DOHH2 (cell line): ENCODE results near the gene KIF5C.

ENCODE experiments used
- H3F3A ChIP-seq: fragments of 200-600 bp; sonication (generic), shearing (Covaris generic); 2 replicates; pipeline ENCODE4 v1.6.0; 2016; ENCODE audit warnings: antibody characterized with exemption, mild to moderate bottlenecking; ENCODE audit not compliant: control insufficient read depth, insufficient read depth
- H3K27ac ChIP-seq: fragments of 200-600 bp; sonication (generic); 2 replicates; pipeline ENCODE4 v1.5.1; 2014; ENCODE audit warnings: low read depth, mild to moderate bottlenecking, low read length, moderate library complexity
- H3K27me3 ChIP-seq: fragments of 200-600 bp; sonication (generic); 2 replicates; pipeline ENCODE4 v1.6.1; 2014; ENCODE audit warnings: mild to moderate bottlenecking, low read length, mixed read lengths; ENCODE audit not compliant: control insufficient read depth
- H3K36me3 ChIP-seq: fragments of 200-600 bp; sonication (generic); 2 replicates; pipeline ENCODE4 v1.6.1; 2014; ENCODE audit warnings: mild to moderate bottlenecking, low read length, moderate library complexity, mixed read lengths; ENCODE audit not compliant: control insufficient read depth
- H3K4me1 ChIP-seq: fragments of 200-600 bp; sonication (generic); 2 replicates; pipeline ENCODE4 v1.6.1; 2014; ENCODE audit warnings: mild to moderate bottlenecking, low read length, mixed read lengths; ENCODE audit not compliant: control insufficient read depth
- H3K4me2 ChIP-seq: fragments of 200-600 bp; sonication (generic); 2 replicates; pipeline ENCODE4 v1.6.0; 2014; ENCODE audit warnings: mild to moderate bottlenecking, low read length, moderate library complexity
- H3K4me3 ChIP-seq: fragments of 200-600 bp; sonication (generic); 2 replicates; pipeline ENCODE4 v1.5.1; 2014; ENCODE audit warnings: mild to moderate bottlenecking, low read length, mixed read lengths
- H3K79me2 ChIP-seq: fragments of 200-600 bp; sonication (generic); 2 replicates; pipeline ENCODE4 v1.6.1; 2014; ENCODE audit warnings: mild to moderate bottlenecking, low read length, mixed read lengths; ENCODE audit not compliant: control insufficient read depth
- H3K9me2 ChIP-seq: fragments of 200-600 bp; sonication (generic); replicated peaks from 2 replicates; pipeline ENCODE4 v1.6.1; 2014; ENCODE audit warnings: mild to moderate bottlenecking, low read length, mixed read lengths; ENCODE audit not compliant: control insufficient read depth
- H3K9me3 ChIP-seq: fragments of 200-600 bp; sonication (generic); 2 replicates; pipeline ENCODE4 v1.6.1; 2014; ENCODE audit warnings: antibody characterized with exemption, low read length, mixed read lengths; ENCODE audit not compliant: control insufficient read depth, insufficient read depth
- H4K20me1 ChIP-seq: fragments of 200-600 bp; sonication (generic); 2 replicates; pipeline ENCODE4 v1.6.0; 2014; ENCODE audit warnings: low read depth, mild to moderate bottlenecking, antibody characterized with exemption, low read length, moderate library complexity; ENCODE audit not compliant: control insufficient read depth, insufficient read depth
- EZH2phosphoT487 ChIP-seq: fragments of 200-600 bp; sonication (generic); IDR thresholded peaks from 2 replicates; pipeline ENCODE4 v1.6.1; 2017; ENCODE audit warnings: borderline replicate concordance, mild to moderate bottlenecking, antibody characterized with exemption, low read length, moderate library complexity, mixed read lengths
- TF ChIP-seq, protein P1 (sequence below): fragments of 200-600 bp; sonication (generic); IDR thresholded peaks from one replicate; pipeline ENCODE4 v1.5.1; 2014; ENCODE audit warnings: antibody characterized with exemption, mild to moderate bottlenecking, low read depth, low read length; ENCODE audit not compliant: poor library complexity, severe bottlenecking

Gene KIF5C

DNA sequence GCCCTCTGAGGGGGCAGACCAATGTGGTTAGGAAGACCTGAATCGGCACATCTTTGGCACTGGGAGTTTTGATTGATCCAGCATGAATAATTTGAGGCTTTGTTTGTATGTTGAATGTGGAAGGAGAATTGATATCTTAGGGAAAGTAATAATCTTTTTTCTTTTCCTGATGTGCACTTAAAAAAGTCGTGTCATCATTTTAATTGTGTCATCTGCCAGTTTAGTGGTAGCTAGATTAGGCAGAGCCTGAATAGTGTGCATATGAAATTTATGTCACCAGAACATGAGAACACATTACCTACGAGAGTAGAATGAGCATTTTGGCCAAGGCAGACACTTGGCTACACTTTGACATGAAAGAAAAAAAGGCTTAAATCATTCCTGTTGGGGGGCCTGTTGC is 79.5 kb downstream of the KIF5C start:
- no peaks in the 10 kb centered on the region for H3K9me3 ChIP-seq
- no peaks in the 10 kb centered on the region for H3F3A ChIP-seq
- H3K4me2 ChIP-seq = no peak overlapping the region
- H4K20me1 ChIP-seq = no peaks in the 10 kb centered on the region
- H3K27ac ChIP-seq = no peak overlapping the region
- H3K9me2 ChIP-seq = no peaks in the 10 kb centered on the region
- H3K79me2 ChIP-seq = no peaks in the 10 kb centered on the region
- TF ChIP-seq EZH2phosphoT487 = no peak
- TF ChIP-seq, protein P1, sequence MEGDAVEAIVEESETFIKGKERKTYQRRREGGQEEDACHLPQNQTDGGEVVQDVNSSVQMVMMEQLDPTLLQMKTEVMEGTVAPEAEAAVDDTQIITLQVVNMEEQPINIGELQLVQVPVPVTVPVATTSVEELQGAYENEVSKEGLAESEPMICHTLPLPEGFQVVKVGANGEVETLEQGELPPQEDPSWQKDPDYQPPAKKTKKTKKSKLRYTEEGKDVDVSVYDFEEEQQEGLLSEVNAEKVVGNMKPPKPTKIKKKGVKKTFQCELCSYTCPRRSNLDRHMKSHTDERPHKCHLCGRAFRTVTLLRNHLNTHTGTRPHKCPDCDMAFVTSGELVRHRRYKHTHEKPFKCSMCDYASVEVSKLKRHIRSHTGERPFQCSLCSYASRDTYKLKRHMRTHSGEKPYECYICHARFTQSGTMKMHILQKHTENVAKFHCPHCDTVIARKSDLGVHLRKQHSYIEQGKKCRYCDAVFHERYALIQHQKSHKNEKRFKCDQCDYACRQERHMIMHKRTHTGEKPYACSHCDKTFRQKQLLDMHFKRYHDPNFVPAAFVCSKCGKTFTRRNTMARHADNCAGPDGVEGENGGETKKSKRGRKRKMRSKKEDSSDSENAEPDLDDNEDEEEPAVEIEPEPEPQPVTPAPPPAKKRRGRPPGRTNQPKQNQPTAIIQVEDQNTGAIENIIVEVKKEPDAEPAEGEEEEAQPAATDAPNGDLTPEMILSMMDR = no peak
- H3K4me3 ChIP-seq = no peak overlapping the region
- peaks cover 7% of the 10 kb centered on the region; the same call in 1 of the 2 replicates for H3K36me3 ChIP-seq
- no peaks in the 10 kb centered on the region for H3K4me1 ChIP-seq
- H3K27me3 ChIP-seq = no peaks in the 10 kb centered on the region

DNA sequence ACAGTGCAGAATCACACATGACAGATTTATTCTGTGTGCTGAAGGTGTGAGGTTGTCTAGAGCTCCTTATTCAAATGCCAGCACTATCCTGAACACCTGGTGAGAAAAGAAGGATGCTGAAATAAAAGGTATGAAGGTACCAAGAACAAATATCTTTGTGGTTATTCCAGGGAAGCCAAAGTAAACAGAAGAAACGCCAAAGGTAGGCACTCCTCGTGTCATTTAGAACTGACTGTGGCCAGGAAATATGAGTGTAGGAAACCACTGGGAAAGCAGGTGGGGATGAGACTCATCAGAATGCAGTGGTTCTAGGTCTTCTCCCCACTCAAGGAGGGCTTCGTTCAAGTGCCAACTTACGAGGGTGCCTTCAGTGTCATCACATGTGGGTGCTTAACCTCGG is 80.8 kb downstream of the KIF5C start:
- no peak for TF ChIP-seq EZH2phosphoT487
- TF ChIP-seq, protein P1 = no peak
- no peaks in the 10 kb centered on the region for H3K9me2 ChIP-seq
- H3K27me3 ChIP-seq = no peaks in the 10 kb centered on the region
- H3K4me3 ChIP-seq = no peak overlapping the region
- peaks cover 7% of the 10 kb centered on the region; the same call in 1 of the 2 replicates for H3K36me3 ChIP-seq
- no peak overlapping the region for H3K27ac ChIP-seq
- H3K4me2 ChIP-seq = no peak overlapping the region
- no peaks in the 10 kb centered on the region for H3K4me1 ChIP-seq
- H3F3A ChIP-seq = no peaks in the 10 kb centered on the region
- H3K9me3 ChIP-seq = no peaks in the 10 kb centered on the region
- no peaks in the 10 kb centered on the region for H4K20me1 ChIP-seq
- no peaks in the 10 kb centered on the region for H3K79me2 ChIP-seq

DNA sequence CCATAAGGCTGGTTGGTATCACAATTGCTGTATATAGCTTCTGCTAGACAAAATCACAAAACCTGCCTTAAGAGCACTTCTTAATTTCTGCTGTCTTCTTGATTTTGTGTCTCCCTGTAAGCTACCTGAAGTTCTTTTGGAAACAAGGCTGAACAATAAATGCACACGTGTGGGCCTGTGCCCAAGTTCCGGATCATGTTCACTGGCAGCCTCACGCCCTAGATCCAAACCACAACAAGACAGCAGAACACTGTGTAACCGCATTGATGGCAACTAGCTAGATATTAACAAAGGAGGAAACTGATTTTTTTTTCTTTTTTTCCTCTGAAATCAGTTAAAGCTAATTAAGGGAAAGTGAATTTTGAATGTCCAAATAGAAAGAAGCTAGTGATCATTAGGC is 82.0 kb downstream of the KIF5C start:
- no peak overlapping the region for H3K27ac ChIP-seq
- H3K4me3 ChIP-seq = no peak overlapping the region
- no peaks in the 10 kb centered on the region for H3K79me2 ChIP-seq
- no peaks in the 10 kb centered on the region; the same call in 1 of the 2 replicates for H3K36me3 ChIP-seq
- TF ChIP-seq, protein P1 = no peak
- TF ChIP-seq EZH2phosphoT487 = no peak
- H3K9me3 ChIP-seq = no peaks in the 10 kb centered on the region
- H3F3A ChIP-seq = no peaks in the 10 kb centered on the region
- no peaks in the 10 kb centered on the region for H3K4me1 ChIP-seq
- H3K4me2 ChIP-seq = no peak overlapping the region
- H4K20me1 ChIP-seq = no peaks in the 10 kb centered on the region
- no peaks in the 10 kb centered on the region for H3K27me3 ChIP-seq
- H3K9me2 ChIP-seq = no peaks in the 10 kb centered on the region
